A549 treated with Hydrocortisone at 1 μM for 4 hours (cell line): ENCODE measurements around the gene IMPG2. TPM values are rescaled to one million over a fixed set of nuclear protein-coding genes. Genes with fewer than 3 reads are reported as not detected.

Source experiments
- total RNA-seq: library from RNA; stranded (reverse); fragments of 200-300 nt; extraction: Qiagen RNA extraction; gene quantifications from 5 replicates; pipeline ENCODE4 v1.2.3, GENCODE V29; 2022

IMPG2 gene
- total RNA-seq = 0.01 TPM in 2 of 5 replicates, not detected in the others

GRCh38 chr3:101320475-101320874 is at the start of gene IMPG2:
Gene IMPG2 (minus strand): TSS chr3:101320575. CDS start chr3:101320372, 203 bp downstream.

Other genes with a start within 250 kb of the IMPG2 start
- gene SENP7, start 192.6 kb upstream of the IMPG2 start, total RNA-seq = 1.2 to 2.6 TPM (median 2.2 TPM) in 5 replicates
- 33.1 to 35.8 TPM (median 33.5 TPM) in 5 replicates for gene TRMT10C, start 241.3 kb upstream of the IMPG2 start, total RNA-seq